ENCODE data around the gene AQP4. TPM values are rescaled to one million over a fixed set of nuclear protein-coding genes. Genes with fewer than 3 reads are reported as not detected.

Gene AQP4
- total RNA-seq, 4 donors from 2014 or later, result 0.13 to 1.9 (median 0.49) TPM; not detected in 1

DNA sequence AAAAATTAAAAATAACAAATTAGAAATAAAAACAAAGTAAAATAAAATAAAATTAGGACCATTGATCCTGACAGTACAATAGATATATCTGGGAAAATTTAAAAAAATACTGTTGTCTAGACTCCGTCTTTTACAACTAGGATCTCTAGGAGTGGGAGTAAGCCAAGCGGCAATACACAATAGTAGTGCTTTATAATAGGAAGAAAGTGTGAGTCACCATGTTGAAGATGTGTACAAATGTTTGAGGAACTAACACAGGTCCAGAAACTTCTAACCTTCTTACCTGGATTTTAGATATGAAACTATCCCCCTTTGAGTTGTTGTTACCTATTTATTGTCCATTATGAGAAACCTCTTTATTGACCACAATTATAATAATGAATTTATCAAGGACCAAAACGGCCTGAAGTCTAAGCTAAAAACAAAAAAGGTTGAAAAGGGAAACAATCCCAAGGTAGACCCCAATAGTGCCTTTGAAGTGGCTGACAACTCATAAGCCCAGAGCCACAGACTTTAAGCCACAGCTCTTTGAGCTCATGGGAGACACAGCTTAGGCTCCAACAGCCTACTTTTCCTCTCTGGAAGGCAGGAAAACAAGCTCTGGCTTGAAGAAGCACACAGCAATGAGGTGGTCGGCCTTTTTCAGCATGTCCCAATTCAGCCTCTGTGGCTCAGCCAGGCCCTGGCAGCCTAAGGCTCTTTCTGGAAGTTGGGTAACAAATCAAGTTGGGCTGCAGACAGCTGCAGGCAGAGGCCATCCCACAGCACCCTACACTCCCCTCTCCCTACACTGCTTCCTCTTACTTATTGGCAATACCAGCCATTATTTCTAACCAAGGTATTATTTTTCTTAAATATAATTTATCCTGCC, 62.9 kb downstream of the AQP4 start:
- no peaks in the 10 kb centered on the region for H3K36me3 ChIP-seq
- H3K27me3 ChIP-seq, result no peaks in the 10 kb centered on the region
- H3K4me1 ChIP-seq, result no peaks in the 10 kb centered on the region
- H3K4me3 ChIP-seq, result no peak overlapping the region
- no peak for DNase-seq (ENCODE audit: low spot score in 2 of 2)
- TF ChIP-seq EP300 (IDR thresholded peaks at IDR 0.05) (no peak), POLR2A (IDR thresholded peaks at IDR 0.05) (no peak), POLR2AphosphoS5 (IDR thresholded peaks at IDR 0.05) (no peak)
- TF ChIP-seq, protein P1, sequence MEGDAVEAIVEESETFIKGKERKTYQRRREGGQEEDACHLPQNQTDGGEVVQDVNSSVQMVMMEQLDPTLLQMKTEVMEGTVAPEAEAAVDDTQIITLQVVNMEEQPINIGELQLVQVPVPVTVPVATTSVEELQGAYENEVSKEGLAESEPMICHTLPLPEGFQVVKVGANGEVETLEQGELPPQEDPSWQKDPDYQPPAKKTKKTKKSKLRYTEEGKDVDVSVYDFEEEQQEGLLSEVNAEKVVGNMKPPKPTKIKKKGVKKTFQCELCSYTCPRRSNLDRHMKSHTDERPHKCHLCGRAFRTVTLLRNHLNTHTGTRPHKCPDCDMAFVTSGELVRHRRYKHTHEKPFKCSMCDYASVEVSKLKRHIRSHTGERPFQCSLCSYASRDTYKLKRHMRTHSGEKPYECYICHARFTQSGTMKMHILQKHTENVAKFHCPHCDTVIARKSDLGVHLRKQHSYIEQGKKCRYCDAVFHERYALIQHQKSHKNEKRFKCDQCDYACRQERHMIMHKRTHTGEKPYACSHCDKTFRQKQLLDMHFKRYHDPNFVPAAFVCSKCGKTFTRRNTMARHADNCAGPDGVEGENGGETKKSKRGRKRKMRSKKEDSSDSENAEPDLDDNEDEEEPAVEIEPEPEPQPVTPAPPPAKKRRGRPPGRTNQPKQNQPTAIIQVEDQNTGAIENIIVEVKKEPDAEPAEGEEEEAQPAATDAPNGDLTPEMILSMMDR (IDR thresholded peaks at IDR 0.05), result no peak
- WGBS, result 46% methylated on average over 4 of the region's 4 CpGs
- H3K9me3 ChIP-seq, result no peaks in the 10 kb centered on the region
- no peak overlapping the region for H3K27ac ChIP-seq

Measured in suprapubic skin (tissue), 4 donors.